NCI-H82 (cell line): ENCODE measurements around the gene SGK2.

Experiments
- DNase-seq: peaks from one replicate; lab custom pipeline; 2025; lab: John Stamatoyannopoulos, UW

Gene SGK2

GRCh38 chr20:43536041-43536816, 22.6 kb upstream of the SGK2 start:
- DNase-seq: no peak

- DNase-seq: no peak
Observed at GRCh38 chr20:43536817-43537440, 21.9 kb upstream of the SGK2 start.

GRCh38 chr20:43537921-43538877, 20.6 kb upstream of the SGK2 start:
- peak; percentile 74 for DNase-seq

GRCh38 chr20:43538878-43539700, 19.7 kb upstream of the SGK2 start:
- DNase-seq: no peak

DNA sequence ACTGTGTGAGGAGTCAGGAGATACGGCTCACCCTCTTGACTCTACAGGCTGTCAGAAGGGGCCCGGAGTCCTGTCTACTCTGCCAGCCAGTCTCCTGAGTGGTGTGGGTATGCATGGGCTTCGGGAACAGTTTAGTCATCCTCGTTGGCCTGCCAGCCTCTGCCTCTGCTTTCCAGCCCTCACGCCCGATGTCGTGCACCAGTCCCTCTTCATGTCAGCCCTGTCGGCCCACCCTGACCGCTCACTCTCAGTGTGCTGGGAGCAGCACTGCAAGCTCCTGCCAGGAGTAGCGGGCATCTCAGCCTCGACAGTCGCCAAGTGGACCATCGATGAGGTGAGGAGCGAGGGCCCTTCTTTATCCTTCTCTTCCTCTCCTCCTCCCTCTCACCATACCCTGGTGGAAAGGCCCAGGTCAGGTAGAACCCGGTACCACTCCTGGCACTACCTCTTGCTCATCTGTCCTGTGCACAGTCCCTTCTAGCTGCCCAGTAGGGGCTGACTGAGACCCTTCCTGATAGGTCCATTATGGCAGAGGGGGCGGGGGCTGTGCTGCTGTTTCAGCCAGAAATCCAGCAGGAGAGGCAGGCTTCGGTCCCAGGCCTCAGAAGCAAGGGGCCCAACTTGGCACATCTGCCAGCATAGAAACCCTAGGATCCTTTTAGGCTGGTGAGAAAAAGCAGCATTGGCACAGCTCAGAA, 18.7 kb upstream of the SGK2 start:
- DNase-seq: no peak

DNA sequence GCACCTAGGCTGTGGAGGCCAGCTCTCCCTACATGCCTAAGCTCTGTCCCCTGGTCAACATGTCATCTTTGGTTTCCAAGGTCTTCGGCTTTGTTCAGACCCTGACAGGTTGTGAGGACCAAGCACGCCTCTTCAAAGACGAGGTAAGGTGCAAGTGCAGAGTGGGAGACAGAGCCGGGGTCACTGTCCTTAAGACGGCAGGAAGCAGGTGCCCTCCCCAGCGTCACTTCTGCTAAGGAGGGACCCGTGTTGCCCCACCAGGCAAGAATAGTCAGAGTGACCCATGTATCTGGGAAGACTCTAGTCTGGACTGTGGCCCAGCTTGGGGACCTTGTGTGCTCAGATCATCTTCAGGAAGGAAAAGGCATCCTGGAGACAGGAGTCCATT, 18.2 kb upstream of the SGK2 start:
- no peak for DNase-seq

DNA sequence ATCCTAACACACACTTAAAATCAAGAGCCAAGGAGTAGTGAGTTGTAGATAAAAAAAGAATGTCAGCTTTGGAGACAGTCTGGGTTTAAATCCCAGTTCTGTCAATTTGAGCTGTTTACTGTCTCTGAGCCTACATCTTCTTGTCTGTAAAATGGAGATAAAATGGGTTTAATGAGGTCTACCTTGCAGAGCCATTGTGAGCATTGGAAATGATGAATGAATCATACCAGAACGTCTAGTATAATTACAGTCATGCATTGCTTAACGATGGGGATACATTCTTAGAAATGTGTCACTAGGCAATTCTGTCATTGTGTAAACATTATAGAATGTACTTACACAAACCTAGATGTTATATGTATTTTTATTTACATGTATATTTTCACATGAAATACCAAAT, 17.6 kb upstream of the SGK2 start:
- DNase-seq: no peak

DNA sequence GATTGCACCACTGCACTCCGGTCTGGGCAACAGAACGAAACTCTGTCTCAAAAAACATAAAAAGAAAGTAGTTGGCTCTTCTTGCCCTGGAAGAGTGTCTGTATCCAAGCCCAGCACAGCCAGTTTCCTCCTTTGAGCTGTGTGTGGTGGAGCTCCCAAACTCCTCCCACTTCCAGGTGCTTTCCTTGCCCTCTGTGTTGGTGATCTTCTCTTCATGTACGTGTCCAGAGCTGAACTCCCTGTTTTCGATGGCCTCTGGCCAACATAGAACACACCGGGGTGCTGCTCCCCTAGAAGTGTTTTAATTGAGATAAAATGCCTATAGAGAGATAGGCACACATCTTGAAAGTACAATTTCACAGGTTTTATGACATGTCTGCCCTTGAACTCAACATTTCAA, 16.7 kb upstream of the SGK2 start:
- DNase-seq: no peak

DNA sequence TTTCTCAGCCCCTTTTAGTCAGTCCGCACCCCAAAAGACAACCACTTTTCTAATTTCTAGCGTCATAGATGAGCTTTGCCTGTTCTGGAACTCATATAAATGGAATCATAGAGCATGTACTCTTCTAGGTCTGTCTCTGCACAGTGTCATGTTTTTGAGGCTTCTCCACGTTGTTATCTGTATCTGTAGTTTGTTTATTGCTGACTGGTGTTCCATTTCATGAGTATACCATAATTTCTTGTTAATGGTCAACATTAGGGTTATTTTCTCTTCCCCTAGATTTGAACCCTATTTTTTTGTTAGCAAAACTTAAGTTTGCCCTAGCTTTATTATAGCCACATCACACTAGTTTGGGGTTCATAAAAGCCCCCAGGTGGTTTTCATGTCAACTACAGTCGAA, 16.2 kb upstream of the SGK2 start:
- DNase-seq: no peak

GRCh38 chr20:43543138-43543537, 15.7 kb upstream of the SGK2 start:
- DNase-seq: no peak

DNA sequence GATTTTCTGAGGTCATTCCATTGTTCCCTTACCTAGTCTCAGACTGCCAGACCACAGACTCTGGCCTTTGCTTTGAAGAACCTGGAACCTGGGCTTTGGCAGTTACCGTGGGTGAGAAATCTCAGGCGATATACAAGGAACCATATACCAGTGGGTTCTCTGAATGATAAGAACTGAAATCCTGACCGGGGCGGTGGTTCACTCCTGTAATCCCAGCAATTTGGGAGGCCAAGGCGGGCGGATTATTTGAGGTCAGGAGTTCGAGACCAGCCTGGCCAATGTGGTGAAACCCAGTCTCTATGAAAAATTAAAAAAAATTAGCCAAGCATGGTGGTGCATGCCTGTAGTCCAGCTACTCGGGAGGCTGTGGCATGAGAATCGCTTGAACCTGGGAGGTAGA, 14.3 kb upstream of the SGK2 start:
- DNase-seq: no peak

- DNase-seq: peak; percentile 31
Observed at GRCh38 chr20:43545837-43546578, 12.8 kb upstream of the SGK2 start.

GRCh38 chr20:43548273-43548880, 10.4 kb upstream of the SGK2 start:
- DNase-seq: no peak

GRCh38 chr20:43549416-43550065, 9.3 kb upstream of the SGK2 start:
- DNase-seq: no peak

GRCh38 chr20:43550456-43550855, 8.4 kb upstream of the SGK2 start:
- no peak for DNase-seq

- no peak for DNase-seq
Observed at GRCh38 chr20:43554369-43554768, 4.5 kb upstream of the SGK2 start.

- DNase-seq: no peak
Observed at GRCh38 chr20:43559147-43559987, 540 bp downstream of the SGK2 start.

DNA sequence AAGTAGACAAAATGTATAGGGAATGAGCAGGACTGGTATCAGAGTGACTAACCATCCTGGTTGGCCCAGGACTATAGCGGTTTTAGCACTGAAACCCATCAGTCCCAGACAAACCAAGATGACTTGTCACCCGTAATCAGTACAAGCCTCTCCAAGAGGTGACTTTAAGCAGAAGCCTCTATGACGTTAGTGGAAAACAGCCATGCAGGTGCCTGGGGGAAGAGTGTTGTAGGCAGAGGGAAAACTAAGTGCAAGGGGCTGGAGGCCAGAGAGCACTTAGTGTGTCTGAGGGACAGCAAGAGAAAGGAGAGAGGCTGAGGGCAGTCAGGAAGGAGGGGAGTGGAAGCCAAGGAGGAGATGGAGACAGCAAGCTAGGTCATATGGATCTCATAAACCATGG, 2.1 kb downstream of the SGK2 start:
- DNase-seq: no peak

- no peak for DNase-seq
Observed at GRCh38 chr20:43563429-43563828, 4.6 kb downstream of the SGK2 start.
